IMR-90 (cell line): ENCODE measurements around the gene CHMP6. TPM values are rescaled to one million over a fixed set of nuclear protein-coding genes. Genes with fewer than 3 reads are reported as not detected.

Source experiments
- ATAC-seq: fragments of 200-7000 bp; cut with Tn5 transposase; 2 replicates; pipeline ENCODE4 v1.9.1; 2020; ENCODE audit warnings: low read depth, mild to moderate bottlenecking, moderate library complexity
- BruUV-seq: library from RNA; stranded (reverse); fragments of 400-500 nt; replicated peaks from 2 replicates; lab custom pipeline; 2021; lab: Mats Ljungman, UMichigan
- CTCF ChIA-PET: fragments of 300-600 bp; formaldehyde crosslinking; extraction: SDS; loops from one replicate; lab custom pipeline; 2021; ENCODE audit warnings: antibody characterized with exemption; lab: Yijun Ruan, JAX
- POLR2A ChIA-PET: fragments of 300-600 bp; sonication (Branson Sonifier 250); formaldehyde crosslinking; loops from one replicate; lab custom pipeline; 2022; ENCODE audit warnings: antibody characterized with exemption; ENCODE audit not compliant: unreplicated experiment; lab: Charles Lee
- DNase-seq: peaks from one replicate; pipeline ENCODE4 v3.0.0; 2013
- H2AFZ ChIP-seq: replicated peaks from 2 replicates; pipeline ENCODE3; 2013; ENCODE audit warnings: low read length, mild to moderate bottlenecking; ENCODE audit not compliant: poor library complexity
- H2AK5ac ChIP-seq: 2 replicates; pipeline ENCODE4 v1.6.1; 2013; ENCODE audit warnings: low read depth, low read length, inconsistent platforms
- H2AK9ac ChIP-seq: replicated peaks from 2 replicates; pipeline ENCODE3; 2013; ENCODE audit warnings: mild to moderate bottlenecking, low read depth, low read length, moderate library complexity; ENCODE audit not compliant: poor library complexity
- H2BK120ac ChIP-seq: 2 replicates; pipeline ENCODE4 v1.6.1; 2013; ENCODE audit warnings: low read depth, low read length, inconsistent platforms
- H2BK15ac ChIP-seq: 3 replicates; pipeline ENCODE4 v1.6.1; 2013; ENCODE audit warnings: low read depth, low read length, inconsistent platforms
- H2BK20ac ChIP-seq: 2 replicates; pipeline ENCODE4 v1.6.1; 2013; ENCODE audit warnings: low read depth, mild to moderate bottlenecking, inconsistent platforms, low read length, moderate library complexity
- H2BK5ac ChIP-seq: 2 replicates; pipeline ENCODE4 v1.6.1; 2013; ENCODE audit warnings: mild to moderate bottlenecking, low read depth, low read length, inconsistent platforms; ENCODE audit not compliant: poor library complexity, severe bottlenecking
- H3K14ac ChIP-seq: replicated peaks from 2 replicates; pipeline ENCODE4 v1.6.1; 2013; ENCODE audit warnings: low read depth, low read length, inconsistent platforms
- H3K18ac ChIP-seq: 2 replicates; pipeline ENCODE4 v1.6.1; 2013; ENCODE audit warnings: low read depth, low read length, control low read depth
- H3K23ac ChIP-seq: 2 replicates; pipeline ENCODE4 v1.6.1; 2013; ENCODE audit warnings: low read depth, low read length, inconsistent platforms
- H3K27ac ChIP-seq: 2 replicates; pipeline ENCODE4 v1.5.1; 2013; ENCODE audit warnings: mild to moderate bottlenecking, control low read depth, low read length; ENCODE audit not compliant: insufficient read depth
- H3K27me3 ChIP-seq: 2 replicates; pipeline ENCODE4 v1.6.1; 2013; ENCODE audit warnings: low read length; ENCODE audit not compliant: control insufficient read depth, insufficient read depth
- H3K36me3 ChIP-seq: 2 replicates; pipeline ENCODE4 v1.6.1; 2013; ENCODE audit warnings: low read length, mixed read lengths; ENCODE audit not compliant: control insufficient read depth, insufficient read depth
- H3K4ac ChIP-seq: 2 replicates; pipeline ENCODE4 v1.6.1; 2013; ENCODE audit warnings: low read depth, low read length, inconsistent platforms
- H3K4me1 ChIP-seq: 2 replicates; pipeline ENCODE4 v1.6.1; 2013; ENCODE audit warnings: low read length, mixed read lengths; ENCODE audit not compliant: control insufficient read depth, insufficient read depth
- H3K4me2 ChIP-seq: 2 replicates; pipeline ENCODE4 v1.6.1; 2013; ENCODE audit warnings: low read depth, mild to moderate bottlenecking, control low read depth, low read length, moderate library complexity
- H3K4me3 ChIP-seq: 2 replicates; pipeline ENCODE4 v1.5.1; 2013; ENCODE audit warnings: low read depth, mild to moderate bottlenecking, control low read depth, low read length, moderate library complexity; ENCODE audit not compliant: insufficient read depth
- H3K56ac ChIP-seq: 2 replicates; pipeline ENCODE4 v1.6.1; 2013; ENCODE audit warnings: low read length, inconsistent platforms; ENCODE audit not compliant: insufficient read depth; ENCODE audit errors: extremely low read depth
- H3K79me1 ChIP-seq, 2 experiments: 2 replicates each; pipeline ENCODE4 v1.6.1; 2013; ENCODE audit warnings: low read length in 2 of 2, inconsistent platforms in 1 of 2, low read depth in 1 of 2
- H3K9ac ChIP-seq: 2 replicates; pipeline ENCODE4 v1.6.1; 2013; ENCODE audit warnings: low read depth, low read length, control low read depth
- H3K9me1 ChIP-seq: 2 replicates; pipeline ENCODE4 v1.6.1; 2013; ENCODE audit warnings: low read length, inconsistent platforms; ENCODE audit not compliant: insufficient read depth
- H3K9me3 ChIP-seq: 2 replicates; pipeline ENCODE4 v1.6.1; 2013; ENCODE audit warnings: low read length; ENCODE audit not compliant: control insufficient read depth, insufficient read depth
- H4K20me1 ChIP-seq: 2 replicates; pipeline ENCODE4 v1.6.1; 2013; ENCODE audit warnings: low read length, inconsistent platforms; ENCODE audit not compliant: insufficient read depth
- H4K5ac ChIP-seq: 2 replicates; pipeline ENCODE4 v1.6.1; 2013; ENCODE audit warnings: mild to moderate bottlenecking, low read depth, low read length, control low read depth
- H4K8ac ChIP-seq, 2 experiments: 2 replicates each; pipeline ENCODE4 v1.6.1; 2013; ENCODE audit warnings: low read depth in 2 of 2, low read length in 2 of 2, control low read depth in 1 of 2, inconsistent platforms in 1 of 2
- H4K91ac ChIP-seq: 2 replicates; pipeline ENCODE4 v1.6.1; 2013; ENCODE audit warnings: low read depth, low read length, inconsistent platforms; ENCODE audit not compliant: insufficient read depth
- MAZ ChIP-seq: IDR thresholded peaks from 2 replicates; pipeline ENCODE4 v1.6.1; 2012; ENCODE audit warnings: low read depth, mild to moderate bottlenecking, low read length, improper control_type of control experiment, moderate library complexity, borderline replicate concordance
- RCOR1 ChIP-seq: IDR thresholded peaks from 2 replicates; pipeline ENCODE4 v1.6.1; 2012; ENCODE audit warnings: mild to moderate bottlenecking, low read length, improper control_type of control experiment; ENCODE audit not compliant: insufficient replicate concordance
- WGBS, 2 experiments: methylation state at CpG; one replicate each; pipeline versions ENCODE4 v1.1.5 to v1.1.7; 2013; ENCODE audit warnings: missing lambda C conversion rate in 2 of 2; ENCODE audit not compliant: insufficient read length in 1 of 2; ENCODE audit errors: extremely low coverage in 2 of 2; 5-methylcytosine and 5-hydroxymethylcytosine counted together
- dilution Hi-C: fragments of 300-500 bp; cut with HindIII; formaldehyde crosslinking; loops from one replicate; pipeline ENCODE4 v1.14.3; 2018; ENCODE audit warnings: low sequenced_read_pairs; ENCODE audit not compliant: unreplicated experiment
- in situ Hi-C: fragments of 300-500 bp; cut with MboI; formaldehyde crosslinking; loops from 3 replicates; pipeline ENCODE4 v1.14.3; 2019; ENCODE audit warnings: low sequenced_read_pairs, inconsistent platforms, mixed read lengths
- intact Hi-C: fragments of 100-400 bp; cut with micrococcal nuclease; formaldehyde crosslinking; loops from 2 replicates; pipeline ENCODE4 v1.10.0; 2022
- polyA plus RNA-seq, 3 experiments: library from polyadenylated mRNA; depleted of rRNA; stranded (reverse); fragments of >200 nt; gene quantifications; 2 replicates each; pipeline ENCODE4 v1.2.3, GENCODE V29; 2012; ENCODE audit warnings: low replicate concordance in 1 of 3
- total RNA-seq: library from RNA; depleted of rRNA; stranded (reverse); fragments of >200 nt; gene quantifications from 2 replicates; pipeline ENCODE4 v1.2.3, GENCODE V29; 2012
- TF ChIP-seq, protein P1 (sequence below): fragments of 150-350 bp; IDR thresholded peaks from 2 replicates; pipeline ENCODE4 v1.6.1; 2016; ENCODE audit warnings: low read depth, mild to moderate bottlenecking, low read length, moderate library complexity, borderline replicate concordance
- TF ChIP-seq, protein P2 (sequence below): conservative IDR thresholded peaks from 2 replicates; pipeline ENCODE4 v1.5.1; 2012; ENCODE audit warnings: mild to moderate bottlenecking, low read depth, low read length, improper control_type of control experiment

The CHMP6 gene
- total and polyA plus RNA-seq, 2 of the 4 experiments (the other 2 are of a cell fraction), result 5.0 to 40.3 TPM

DNA sequence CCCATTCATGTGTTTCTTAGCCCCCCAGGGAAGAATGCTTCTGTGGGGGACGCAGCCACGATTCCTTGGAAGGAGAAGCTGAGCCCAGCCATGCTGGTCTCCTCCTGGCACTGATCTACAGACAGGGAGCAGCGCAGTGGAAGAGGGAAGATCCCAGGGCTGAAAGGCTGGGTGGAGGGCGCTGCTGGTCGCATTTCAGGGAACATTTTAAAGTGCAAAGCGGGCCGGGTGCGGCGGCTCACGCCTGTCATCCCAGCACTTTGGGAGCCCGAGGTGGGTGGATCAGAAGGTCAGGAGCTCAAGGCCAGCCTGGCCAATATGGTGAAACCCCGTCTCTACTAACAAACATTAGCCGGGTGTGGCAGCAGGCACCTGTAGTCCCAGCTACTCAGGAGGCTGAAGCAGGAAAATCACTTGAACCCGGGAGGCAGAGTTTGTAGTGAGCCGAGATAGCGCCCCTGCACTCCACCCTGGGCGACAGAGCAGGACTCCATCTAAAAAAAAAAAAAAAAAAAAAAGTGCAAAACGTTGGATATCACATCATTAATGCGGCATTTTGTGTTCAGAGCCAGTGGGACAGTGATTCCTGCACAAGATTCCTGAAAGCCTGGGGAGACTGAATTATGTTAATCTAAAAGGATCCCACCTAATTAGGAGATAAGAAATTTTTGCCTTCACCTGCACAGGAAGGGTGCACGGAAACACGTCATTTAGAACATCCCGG is 558 bp upstream of the CHMP6 start:
- Histone ChIP-seq H3K9me1 (no peaks in the 10 kb centered on the region), H4K91ac (peak overlapping the region; percentile 87), H2AK5ac (peak overlapping the region; percentile 79; the same call in 1 of the 2 replicates), H3K9me3 (no peaks in the 10 kb centered on the region), H3K14ac (peak overlapping the region; percentile 99), H3K27ac (peak overlapping the region; percentile 85), H2AK9ac (peak overlapping the region; percentile 76), H3K56ac (peak overlapping the region; percentile 81), H3K27me3 (no peaks in the 10 kb centered on the region), H3K23ac (peak overlapping the region; percentile 86), H2BK15ac (0 out of 3 replicates have a peak overlapping the region, but pooled peaks have one; percentile 85), H2BK20ac (no peak overlapping the region), H3K4me2 (peak overlapping the region; percentile 90), H2BK120ac (peak overlapping the region; percentile 85), H4K8ac (peak overlapping the region; percentile 99), H3K4ac (peak overlapping the region; percentile 94), H3K79me1 (peaks cover 14 to 26% of the 10 kb centered on the region in 2 experiments; a peak in 3 of 4 replicates), H3K4me1 (peaks cover 5% of the 10 kb centered on the region), H2AFZ (peak overlapping the region; percentile 100), H3K9ac (peak overlapping the region; percentile 98), H3K18ac (peak overlapping the region; percentile 94), H4K5ac (peak overlapping the region; percentile 98), H4K20me1 (no peaks in the 10 kb centered on the region; the same call in 1 of the 2 replicates), H3K36me3 (peaks cover 10% of the 10 kb centered on the region; the same call in 1 of the 2 replicates), H3K4me3 (peak overlapping the region; percentile 87), H2BK5ac (peak overlapping the region; percentile 82)
- DNase-seq (no peak), ATAC-seq (no peak)
- POLR2A ChIA-PET, result no interaction called here
- no peak for TF ChIP-seq RCOR1
- TF ChIP-seq, protein P1, sequence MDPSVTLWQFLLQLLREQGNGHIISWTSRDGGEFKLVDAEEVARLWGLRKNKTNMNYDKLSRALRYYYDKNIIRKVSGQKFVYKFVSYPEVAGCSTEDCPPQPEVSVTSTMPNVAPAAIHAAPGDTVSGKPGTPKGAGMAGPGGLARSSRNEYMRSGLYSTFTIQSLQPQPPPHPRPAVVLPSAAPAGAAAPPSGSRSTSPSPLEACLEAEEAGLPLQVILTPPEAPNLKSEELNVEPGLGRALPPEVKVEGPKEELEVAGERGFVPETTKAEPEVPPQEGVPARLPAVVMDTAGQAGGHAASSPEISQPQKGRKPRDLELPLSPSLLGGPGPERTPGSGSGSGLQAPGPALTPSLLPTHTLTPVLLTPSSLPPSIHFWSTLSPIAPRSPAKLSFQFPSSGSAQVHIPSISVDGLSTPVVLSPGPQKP, result no peak
- TF ChIP-seq MAZ, result no peak
- TF ChIP-seq, protein P2, sequence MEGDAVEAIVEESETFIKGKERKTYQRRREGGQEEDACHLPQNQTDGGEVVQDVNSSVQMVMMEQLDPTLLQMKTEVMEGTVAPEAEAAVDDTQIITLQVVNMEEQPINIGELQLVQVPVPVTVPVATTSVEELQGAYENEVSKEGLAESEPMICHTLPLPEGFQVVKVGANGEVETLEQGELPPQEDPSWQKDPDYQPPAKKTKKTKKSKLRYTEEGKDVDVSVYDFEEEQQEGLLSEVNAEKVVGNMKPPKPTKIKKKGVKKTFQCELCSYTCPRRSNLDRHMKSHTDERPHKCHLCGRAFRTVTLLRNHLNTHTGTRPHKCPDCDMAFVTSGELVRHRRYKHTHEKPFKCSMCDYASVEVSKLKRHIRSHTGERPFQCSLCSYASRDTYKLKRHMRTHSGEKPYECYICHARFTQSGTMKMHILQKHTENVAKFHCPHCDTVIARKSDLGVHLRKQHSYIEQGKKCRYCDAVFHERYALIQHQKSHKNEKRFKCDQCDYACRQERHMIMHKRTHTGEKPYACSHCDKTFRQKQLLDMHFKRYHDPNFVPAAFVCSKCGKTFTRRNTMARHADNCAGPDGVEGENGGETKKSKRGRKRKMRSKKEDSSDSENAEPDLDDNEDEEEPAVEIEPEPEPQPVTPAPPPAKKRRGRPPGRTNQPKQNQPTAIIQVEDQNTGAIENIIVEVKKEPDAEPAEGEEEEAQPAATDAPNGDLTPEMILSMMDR, result no peak
- intact Hi-C loops (no loop called here), dilution Hi-C loops (no loop called here), in situ Hi-C loops (no loop called here)
- CTCF ChIA-PET, result no interaction called here
- 57% methylated on average over 7 of the region's 22 CpGs; no CpG with 5 or more reads in 1 of the 2 experiments for WGBS, 2 experiments
- no TSS peak for BruUV-seq
